ENCODE results near the gene IFT25. TPM values are rescaled to one million over a fixed set of nuclear protein-coding genes. Genes with fewer than 3 reads are reported as not detected.

IFT25 gene
- polyA plus RNA-seq, 1 donor, result 36.0 TPM

DNA sequence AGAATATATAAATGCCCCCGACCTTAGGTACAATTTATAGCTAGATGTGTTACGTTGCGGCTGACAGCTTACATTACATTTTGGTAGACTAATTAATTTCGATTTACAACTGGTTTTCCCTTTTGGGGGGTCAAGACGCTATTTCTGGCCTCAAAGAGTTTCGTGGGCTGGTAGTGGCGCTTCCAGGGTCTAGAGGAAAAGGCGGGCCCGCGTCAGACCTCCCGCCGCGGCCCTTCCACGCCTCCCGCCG, 391 bp downstream of the IFT25 start:
- WGBS (ENCODE audit: insufficient coverage, low lambda C conversion rate), result no CpG with 5 or more reads among the region's 16 CpGs
- no peaks in the 10 kb centered on the region for H3K27me3 ChIP-seq (ENCODE audit: control insufficient read depth, insufficient read depth, low read length)
- peak overlapping the region; percentile 80 for H3K27ac ChIP-seq (ENCODE audit: low read length)
- no peaks in the 10 kb centered on the region for H3K9me3 ChIP-seq (ENCODE audit: control insufficient read depth, low read depth, low read length)
- DNase-seq, result no peak
- H3K36me3 ChIP-seq (ENCODE audit: control insufficient read depth, insufficient read depth, low read length), result no peaks in the 10 kb centered on the region
- H3K4me1 ChIP-seq (ENCODE audit: control insufficient read depth, insufficient read depth, low read length), result peaks cover 7% of the 10 kb centered on the region
- H3K4me3 ChIP-seq (ENCODE audit: low read length), result peak overlapping the region; percentile 80

GRCh38 chr1:53944469-53945182, 873 bp downstream of the IFT25 start:
- Histone ChIP-seq H3K4me3 (ENCODE audit: low read length) (peak overlapping the region; percentile 80), H3K4me1 (ENCODE audit: control insufficient read depth, insufficient read depth, low read length) (peaks cover 7% of the 10 kb centered on the region), H3K27me3 (ENCODE audit: control insufficient read depth, insufficient read depth, low read length) (no peaks in the 10 kb centered on the region), H3K27ac (ENCODE audit: low read length) (peak overlapping the region; percentile 80), H3K36me3 (ENCODE audit: control insufficient read depth, insufficient read depth, low read length) (no peaks in the 10 kb centered on the region), H3K9me3 (ENCODE audit: control insufficient read depth, low read depth, low read length) (no peaks in the 10 kb centered on the region)
- DNase-seq, result no peak
- WGBS (ENCODE audit: insufficient coverage, low lambda C conversion rate), result no CpG with 5 or more reads among the region's 20 CpGs

GRCh38 chr1:53943490-53944043, 1.9 kb downstream of the IFT25 start:
- DNase-seq, result no peak
- Histone ChIP-seq H3K27me3 (ENCODE audit: control insufficient read depth, insufficient read depth, low read length) (no peaks in the 10 kb centered on the region), H3K4me3 (ENCODE audit: low read length) (no peak overlapping the region), H3K4me1 (ENCODE audit: control insufficient read depth, insufficient read depth, low read length) (peaks cover 7% of the 10 kb centered on the region), H3K9me3 (ENCODE audit: control insufficient read depth, low read depth, low read length) (no peaks in the 10 kb centered on the region), H3K36me3 (ENCODE audit: control insufficient read depth, insufficient read depth, low read length) (peaks cover under 1% of the 10 kb centered on the region), H3K27ac (ENCODE audit: low read length) (no peak overlapping the region)
- WGBS (ENCODE audit: insufficient coverage, low lambda C conversion rate), result 100% methylated on average over 2 of the region's 14 CpGs

- Histone ChIP-seq H3K27ac (ENCODE audit: low read length) (no peak overlapping the region), H3K27me3 (ENCODE audit: control insufficient read depth, insufficient read depth, low read length) (no peaks in the 10 kb centered on the region), H3K36me3 (ENCODE audit: control insufficient read depth, insufficient read depth, low read length) (peaks cover 4% of the 10 kb centered on the region), H3K4me3 (ENCODE audit: low read length) (no peak overlapping the region), H3K4me1 (ENCODE audit: control insufficient read depth, insufficient read depth, low read length) (peaks cover 7% of the 10 kb centered on the region), H3K9me3 (ENCODE audit: control insufficient read depth, low read depth, low read length) (no peaks in the 10 kb centered on the region)
- WGBS (ENCODE audit: insufficient coverage, low lambda C conversion rate), result 98% methylated on average over 5 of the region's 6 CpGs
- DNase-seq, result no peak
These were observed 2.4 kb downstream of the IFT25 start for GRCh38 chr1:53943090-53943489.

GRCh38 chr1:53942127-53942957, 3.2 kb downstream of the IFT25 start:
- Histone ChIP-seq H3K4me3 (ENCODE audit: low read length) (no peak overlapping the region), H3K36me3 (ENCODE audit: control insufficient read depth, insufficient read depth, low read length) (peaks cover 4% of the 10 kb centered on the region), H3K27ac (ENCODE audit: low read length) (no peak overlapping the region), H3K4me1 (ENCODE audit: control insufficient read depth, insufficient read depth, low read length) (peaks cover 7% of the 10 kb centered on the region), H3K9me3 (ENCODE audit: control insufficient read depth, low read depth, low read length) (no peaks in the 10 kb centered on the region), H3K27me3 (ENCODE audit: control insufficient read depth, insufficient read depth, low read length) (no peaks in the 10 kb centered on the region)
- 89% methylated on average over 3 of the region's 7 CpGs for WGBS (ENCODE audit: insufficient coverage, low lambda C conversion rate)
- DNase-seq, result no peak

DNA sequence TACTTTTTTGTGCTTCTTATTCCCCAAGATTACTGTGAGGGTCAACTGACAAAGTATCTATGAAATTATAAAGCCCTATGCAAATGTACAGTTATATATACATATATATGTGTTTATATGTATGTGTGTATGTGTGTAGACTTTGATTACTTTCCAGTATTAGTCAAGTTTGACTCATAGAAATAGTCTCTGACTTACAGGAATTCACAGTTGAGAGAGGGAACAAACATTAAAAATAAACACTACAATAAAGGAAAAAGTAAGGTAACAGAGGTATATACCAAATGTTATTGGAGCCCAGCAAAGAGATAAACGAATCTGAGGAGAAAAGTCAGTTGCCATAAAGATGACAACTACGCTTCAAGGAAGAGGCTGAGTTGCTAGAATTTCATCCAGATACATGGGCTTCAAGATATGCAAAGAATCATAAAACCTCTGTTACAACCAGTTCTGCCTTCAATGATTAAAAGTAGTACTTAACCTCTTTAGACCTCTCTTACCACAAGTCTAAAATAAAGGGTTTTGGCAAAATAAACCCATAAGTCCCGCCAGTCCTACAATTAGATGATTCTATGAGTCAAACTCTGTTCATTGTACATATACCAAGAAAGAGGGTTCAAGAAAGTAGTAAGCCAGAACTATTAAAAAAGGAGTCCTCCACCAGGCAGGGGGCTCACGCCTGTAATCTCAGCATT, 7.2 kb downstream of the IFT25 start:
- no peak for DNase-seq
- WGBS (ENCODE audit: insufficient coverage, low lambda C conversion rate), result no CpG with 5 or more reads among the region's 4 CpGs
- no peaks in the 10 kb centered on the region for H3K4me1 ChIP-seq (ENCODE audit: control insufficient read depth, insufficient read depth, low read length)
- H3K36me3 ChIP-seq (ENCODE audit: control insufficient read depth, insufficient read depth, low read length), result peaks cover 10% of the 10 kb centered on the region
- H3K4me3 ChIP-seq (ENCODE audit: low read length), result no peak overlapping the region
- H3K27ac ChIP-seq (ENCODE audit: low read length), result no peak overlapping the region
- no peaks in the 10 kb centered on the region for H3K27me3 ChIP-seq (ENCODE audit: control insufficient read depth, insufficient read depth, low read length)
- H3K9me3 ChIP-seq (ENCODE audit: control insufficient read depth, low read depth, low read length), result peaks cover 17% of the 10 kb centered on the region

GRCh38 chr1:53936430-53936829, 9.1 kb downstream of the IFT25 start:
- no peak for DNase-seq
- WGBS (ENCODE audit: insufficient coverage, low lambda C conversion rate), result 100% methylated on average over 1 of the region's 1 CpG
- no peaks in the 10 kb centered on the region for H3K27me3 ChIP-seq (ENCODE audit: control insufficient read depth, insufficient read depth, low read length)

DNA sequence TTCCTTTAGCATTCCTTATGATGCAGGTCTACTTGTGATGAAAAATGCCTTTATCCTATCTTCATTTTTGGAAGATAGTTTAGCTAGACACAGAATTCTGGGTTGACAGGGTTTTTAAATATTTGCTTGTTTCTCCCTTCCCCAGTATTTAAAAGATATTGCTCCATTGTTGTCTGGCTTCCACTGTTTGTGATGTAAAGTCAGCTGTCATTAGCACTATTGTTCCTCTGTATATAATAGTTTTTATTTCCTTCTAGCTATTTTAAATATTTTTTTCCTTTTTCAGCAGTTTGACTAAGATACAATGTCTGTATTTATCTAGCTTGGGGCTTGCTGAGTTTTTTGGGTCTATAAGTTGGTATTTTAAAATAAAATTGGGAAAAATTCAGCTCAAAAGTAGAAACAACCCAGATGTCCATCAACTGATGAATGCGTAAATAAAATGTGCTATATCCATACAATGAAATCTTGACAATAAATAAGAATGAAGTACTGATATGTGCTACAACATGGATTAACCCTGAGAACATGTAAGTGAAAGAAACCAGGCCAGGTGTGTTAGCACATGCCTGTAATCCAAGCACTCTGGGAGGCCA, 11.2 kb downstream of the IFT25 start:
- Histone ChIP-seq H3K4me3 (ENCODE audit: low read length) (no peak overlapping the region), H3K36me3 (ENCODE audit: control insufficient read depth, insufficient read depth, low read length) (peaks cover 10% of the 10 kb centered on the region), H3K9me3 (ENCODE audit: control insufficient read depth, low read depth, low read length) (peaks cover 30% of the 10 kb centered on the region), H3K4me1 (ENCODE audit: control insufficient read depth, insufficient read depth, low read length) (no peaks in the 10 kb centered on the region), H3K27me3 (ENCODE audit: control insufficient read depth, insufficient read depth, low read length) (no peaks in the 10 kb centered on the region), H3K27ac (ENCODE audit: low read length) (no peak overlapping the region)
- WGBS (ENCODE audit: insufficient coverage, low lambda C conversion rate), result 100% methylated on average over 1 of the region's 1 CpG
- DNase-seq, result no peak

More at GRCh38 chr1:53936430-53936829, 9.1 kb downstream of the IFT25 start:
- peaks cover 10% of the 10 kb centered on the region for H3K36me3 ChIP-seq (ENCODE audit: control insufficient read depth, insufficient read depth, low read length)
- no peak overlapping the region for H3K27ac ChIP-seq (ENCODE audit: low read length)
- peaks cover 30% of the 10 kb centered on the region for H3K9me3 ChIP-seq (ENCODE audit: control insufficient read depth, low read depth, low read length)
- no peak overlapping the region for H3K4me3 ChIP-seq (ENCODE audit: low read length)
- H3K4me1 ChIP-seq (ENCODE audit: control insufficient read depth, insufficient read depth, low read length), result no peaks in the 10 kb centered on the region

DNA sequence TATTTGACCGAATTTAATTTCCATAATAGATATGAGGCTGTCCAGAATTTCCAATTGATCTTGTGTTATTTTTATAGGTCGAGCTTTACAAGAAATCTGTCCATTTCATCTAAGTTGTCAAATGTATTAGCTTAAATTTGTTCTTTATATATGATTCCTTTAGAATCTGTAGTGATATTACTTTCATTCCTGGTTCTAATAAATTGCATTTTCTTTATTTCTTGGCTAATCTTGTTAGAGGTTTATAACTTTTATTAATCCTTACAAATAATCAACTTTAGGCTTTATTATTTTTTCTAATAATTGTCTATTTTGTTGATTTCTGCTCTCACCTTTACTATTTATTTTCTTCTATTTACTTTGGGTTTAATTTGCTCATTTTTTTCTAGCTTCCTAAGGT, 14.0 kb downstream of the IFT25 start:
- Histone ChIP-seq H3K27ac (ENCODE audit: low read length) (no peak overlapping the region), H3K4me1 (ENCODE audit: control insufficient read depth, insufficient read depth, low read length) (no peaks in the 10 kb centered on the region), H3K27me3 (ENCODE audit: control insufficient read depth, insufficient read depth, low read length) (no peaks in the 10 kb centered on the region), H3K9me3 (ENCODE audit: control insufficient read depth, low read depth, low read length) (peaks cover 30% of the 10 kb centered on the region), H3K36me3 (ENCODE audit: control insufficient read depth, insufficient read depth, low read length) (peaks cover 26% of the 10 kb centered on the region), H3K4me3 (ENCODE audit: low read length) (no peak overlapping the region)
- whole genome bisulfite sequencing (ENCODE audit: insufficient coverage, low lambda C conversion rate), result 100% methylated on average over 1 of the region's 2 CpGs
- DNase-seq, result no peak

DNA sequence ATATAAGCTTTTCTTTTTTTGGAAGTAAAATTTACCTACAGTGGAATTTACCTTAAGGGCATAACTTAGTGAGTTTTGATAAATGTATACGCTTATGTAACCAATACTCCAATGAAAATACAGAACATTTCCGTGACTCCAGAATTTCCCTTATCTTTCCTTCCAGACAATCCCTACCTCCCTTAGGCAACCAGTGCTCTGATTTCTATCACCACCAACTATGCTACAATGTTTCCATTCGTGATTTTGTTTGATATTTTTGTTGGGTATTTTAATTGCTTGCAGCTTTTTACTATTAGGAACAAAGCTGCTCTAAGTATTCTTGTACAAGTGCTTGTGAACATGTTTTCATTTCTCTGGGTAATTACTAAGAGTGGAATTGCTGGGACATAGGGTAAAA, 14.6 kb downstream of the IFT25 start:
- no peak overlapping the region for H3K4me3 ChIP-seq (ENCODE audit: low read length)
- peaks cover 28% of the 10 kb centered on the region for H3K9me3 ChIP-seq (ENCODE audit: control insufficient read depth, low read depth, low read length)
- no peaks in the 10 kb centered on the region for H3K4me1 ChIP-seq (ENCODE audit: control insufficient read depth, insufficient read depth, low read length)
- H3K27me3 ChIP-seq (ENCODE audit: control insufficient read depth, insufficient read depth, low read length), result no peaks in the 10 kb centered on the region
- no peak overlapping the region for H3K27ac ChIP-seq (ENCODE audit: low read length)
- WGBS (ENCODE audit: insufficient coverage, low lambda C conversion rate), result no CpG with 5 or more reads among the region's 3 CpGs
- DNase-seq, result no peak
- H3K36me3 ChIP-seq (ENCODE audit: control insufficient read depth, insufficient read depth, low read length), result peaks cover 24% of the 10 kb centered on the region
